Mucosa of stomach (tissue), 1 donor: ENCODE data around the gene MOSPD3.

Source experiments
- H3K27me3 ChIP-seq: one replicate; pipeline ENCODE4 v1.7.0; 2013; ENCODE audit warnings: mild to moderate bottlenecking, low read length; ENCODE audit not compliant: control insufficient read depth, insufficient read depth
- H3K36me3 ChIP-seq: one replicate; pipeline ENCODE4 v1.7.0; 2013; ENCODE audit warnings: low read length; ENCODE audit not compliant: control insufficient read depth, insufficient read depth
- H3K4me1 ChIP-seq: one replicate; pipeline ENCODE4 v1.7.0; 2013; ENCODE audit warnings: mild to moderate bottlenecking, low read length; ENCODE audit not compliant: control insufficient read depth, insufficient read depth
- H3K4me3 ChIP-seq: one replicate; pipeline ENCODE4 v1.7.0; 2013; ENCODE audit warnings: low read length
- H3K9ac ChIP-seq: one replicate; pipeline ENCODE4 v1.7.0; 2013; ENCODE audit warnings: mild to moderate bottlenecking, low read length, moderate library complexity
- H3K9me3 ChIP-seq: one replicate; pipeline ENCODE4 v1.7.0; 2013; ENCODE audit warnings: mild to moderate bottlenecking, low read length, moderate library complexity; ENCODE audit not compliant: control insufficient read depth
- donor health status: Pancreatic carcinoma.

The MOSPD3 gene

DNA sequence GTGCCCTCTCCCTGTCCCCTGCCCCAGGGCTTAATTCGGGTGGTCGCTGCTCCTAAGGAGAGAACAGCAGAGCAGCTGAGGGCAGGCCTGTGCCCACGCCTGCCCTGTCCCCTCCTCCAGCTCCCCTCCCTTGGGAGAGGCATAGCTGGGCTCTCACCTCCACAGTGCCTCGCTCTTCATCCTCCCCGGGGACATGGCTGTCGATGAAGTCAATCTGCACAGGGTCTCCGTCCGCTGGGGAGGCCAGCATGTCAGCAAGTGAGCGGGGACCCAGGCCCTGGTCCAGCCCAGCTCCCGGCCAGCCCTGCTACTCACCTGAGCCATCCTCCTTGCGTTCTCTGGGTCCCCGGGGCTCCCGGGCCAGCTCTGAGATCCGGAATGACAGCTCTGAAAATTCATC lies 34.8 kb upstream of the MOSPD3 start:
- Histone ChIP-seq H3K4me3 (no peak overlapping the region), H3K4me1 (peaks cover 8% of the 10 kb centered on the region), H3K36me3 (peaks cover 37% of the 10 kb centered on the region), H3K9me3 (no peaks in the 10 kb centered on the region), H3K27me3 (no peaks in the 10 kb centered on the region), H3K9ac (no peak overlapping the region)

GRCh38 chr7:100578246-100579183 lies 33.8 kb upstream of the MOSPD3 start:
- Histone ChIP-seq H3K4me1 (peaks cover 18% of the 10 kb centered on the region), H3K27me3 (no peaks in the 10 kb centered on the region), H3K9ac (no peak overlapping the region), H3K4me3 (no peak overlapping the region), H3K36me3 (peaks cover 37% of the 10 kb centered on the region), H3K9me3 (no peaks in the 10 kb centered on the region)

DNA sequence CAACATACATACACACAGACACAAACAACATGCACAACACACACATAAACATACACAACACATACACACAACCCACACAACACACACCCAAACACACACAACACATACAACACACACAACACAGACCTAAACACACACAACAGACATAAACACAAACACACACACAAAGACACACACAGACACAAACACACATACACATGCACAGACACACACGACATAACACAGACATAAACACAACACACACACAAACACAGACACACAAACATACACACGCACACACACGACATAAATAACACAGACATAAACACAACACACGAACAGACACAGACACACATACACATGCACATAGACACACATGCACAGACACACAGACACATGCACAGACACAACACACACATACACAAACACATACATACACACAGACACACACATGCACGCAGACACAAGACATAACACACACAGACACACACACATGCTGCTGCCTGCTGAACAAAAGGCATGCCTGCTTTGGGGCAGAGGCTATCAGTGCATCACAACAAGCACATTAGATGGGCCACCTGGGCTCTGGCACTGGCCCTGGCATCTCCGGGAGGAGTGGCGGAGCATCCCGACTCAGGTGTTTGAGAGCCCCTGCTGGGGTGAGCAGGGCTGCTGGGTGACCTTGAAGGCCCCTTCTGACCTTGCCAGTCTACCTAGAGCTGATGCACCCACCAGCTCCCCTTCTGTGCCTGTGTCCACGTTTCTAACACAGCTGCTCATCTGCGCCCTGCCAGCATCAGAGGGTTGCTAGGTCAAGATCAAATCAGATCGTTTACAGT lies 31.7 kb upstream of the MOSPD3 start:
- no peak overlapping the region for H3K4me3 ChIP-seq
- H3K4me1 ChIP-seq = peaks cover 36% of the 10 kb centered on the region
- H3K9ac ChIP-seq = no peak overlapping the region
- H3K36me3 ChIP-seq = peaks cover 37% of the 10 kb centered on the region
- H3K9me3 ChIP-seq = no peaks in the 10 kb centered on the region
- H3K27me3 ChIP-seq = no peaks in the 10 kb centered on the region

DNA sequence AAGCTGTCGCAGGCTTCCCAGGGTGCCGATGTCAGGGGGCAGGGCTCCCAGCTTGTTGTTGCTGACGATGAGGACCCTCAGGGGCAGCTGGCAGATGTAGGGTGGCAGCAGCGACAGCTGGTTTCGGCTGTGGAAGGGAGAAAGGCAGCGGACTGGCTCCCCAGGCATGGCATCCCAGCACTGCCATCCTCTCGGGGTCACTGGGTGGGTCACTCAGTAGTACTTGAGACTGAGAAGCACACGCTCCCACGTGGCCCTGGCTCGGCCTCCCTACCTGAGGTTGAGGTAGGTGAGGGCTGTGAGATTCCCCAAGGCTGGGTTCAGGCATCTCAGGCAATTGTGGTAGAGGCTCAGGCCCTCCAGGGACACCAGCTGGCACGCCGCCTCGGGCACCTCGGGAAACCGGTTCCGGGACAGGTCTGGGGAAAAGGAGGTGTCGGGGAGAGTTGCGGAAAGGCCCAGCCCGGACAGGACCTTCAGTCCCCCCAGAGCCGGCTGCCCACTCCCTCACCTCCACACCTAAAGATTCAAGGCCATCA lies 30.2 kb upstream of the MOSPD3 start:
- Histone ChIP-seq H3K4me3 (no peak overlapping the region), H3K4me1 (peaks cover 38% of the 10 kb centered on the region), H3K36me3 (peaks cover 37% of the 10 kb centered on the region), H3K9ac (peak overlapping the region; percentile 49), H3K9me3 (no peaks in the 10 kb centered on the region), H3K27me3 (no peaks in the 10 kb centered on the region)

GRCh38 chr7:100582650-100583049 lies 29.7 kb upstream of the MOSPD3 start:
- Histone ChIP-seq H3K4me1 (peaks cover 39% of the 10 kb centered on the region), H3K27me3 (no peaks in the 10 kb centered on the region), H3K4me3 (no peak overlapping the region), H3K36me3 (peaks cover 36% of the 10 kb centered on the region), H3K9ac (peak overlapping the region; percentile 49), H3K9me3 (no peaks in the 10 kb centered on the region)

DNA sequence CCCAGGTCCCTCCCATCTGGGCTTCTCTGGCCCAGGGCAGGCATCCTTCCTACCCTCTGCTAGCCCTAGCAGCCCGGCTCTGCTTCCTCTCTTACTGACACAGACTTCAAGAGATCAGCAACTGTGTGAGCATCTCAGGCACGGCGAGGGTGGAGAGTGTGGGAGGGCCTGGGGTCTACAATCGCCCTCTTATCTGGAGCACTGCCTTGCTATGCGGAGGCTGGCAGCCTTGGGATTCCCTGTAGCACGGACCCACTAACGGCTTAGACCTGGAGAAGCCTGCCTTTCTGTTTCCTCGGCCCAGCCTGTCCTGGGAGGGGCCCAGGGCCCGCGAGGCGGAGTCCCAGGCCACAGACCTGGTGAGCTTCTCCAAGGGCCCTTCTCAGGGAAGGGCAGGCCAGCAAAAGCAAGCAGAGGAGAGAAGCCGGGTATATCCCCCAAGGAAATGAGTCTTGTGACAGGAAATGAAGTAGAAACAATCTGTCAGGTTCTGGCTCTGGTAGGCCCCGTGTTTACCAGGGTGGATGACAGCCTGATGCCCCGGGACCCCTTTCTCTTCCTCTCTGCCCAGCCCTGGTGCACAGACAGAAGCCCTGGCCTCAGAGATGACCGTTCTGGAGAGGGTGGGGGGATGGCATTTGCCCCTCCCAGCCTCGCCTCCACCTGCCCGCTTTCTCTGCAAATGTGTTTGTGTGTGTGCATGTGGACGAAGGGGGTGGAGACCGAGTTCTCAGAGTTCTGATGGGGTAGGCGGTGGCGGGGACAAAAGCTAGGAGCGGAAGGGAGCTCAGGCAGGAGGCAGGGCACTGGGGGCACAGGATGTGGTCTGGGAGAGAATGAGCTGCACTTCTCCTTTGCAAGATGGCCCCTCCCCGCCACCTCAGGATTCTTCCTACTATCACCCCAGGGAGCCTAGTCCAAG lies 28.9 kb upstream of the MOSPD3 start:
- no peaks in the 10 kb centered on the region for H3K27me3 ChIP-seq
- no peaks in the 10 kb centered on the region for H3K9me3 ChIP-seq
- peaks cover 39% of the 10 kb centered on the region for H3K4me1 ChIP-seq
- peaks cover 29% of the 10 kb centered on the region for H3K36me3 ChIP-seq
- H3K4me3 ChIP-seq = no peak overlapping the region
- H3K9ac ChIP-seq = peak overlapping the region; percentile 49

DNA sequence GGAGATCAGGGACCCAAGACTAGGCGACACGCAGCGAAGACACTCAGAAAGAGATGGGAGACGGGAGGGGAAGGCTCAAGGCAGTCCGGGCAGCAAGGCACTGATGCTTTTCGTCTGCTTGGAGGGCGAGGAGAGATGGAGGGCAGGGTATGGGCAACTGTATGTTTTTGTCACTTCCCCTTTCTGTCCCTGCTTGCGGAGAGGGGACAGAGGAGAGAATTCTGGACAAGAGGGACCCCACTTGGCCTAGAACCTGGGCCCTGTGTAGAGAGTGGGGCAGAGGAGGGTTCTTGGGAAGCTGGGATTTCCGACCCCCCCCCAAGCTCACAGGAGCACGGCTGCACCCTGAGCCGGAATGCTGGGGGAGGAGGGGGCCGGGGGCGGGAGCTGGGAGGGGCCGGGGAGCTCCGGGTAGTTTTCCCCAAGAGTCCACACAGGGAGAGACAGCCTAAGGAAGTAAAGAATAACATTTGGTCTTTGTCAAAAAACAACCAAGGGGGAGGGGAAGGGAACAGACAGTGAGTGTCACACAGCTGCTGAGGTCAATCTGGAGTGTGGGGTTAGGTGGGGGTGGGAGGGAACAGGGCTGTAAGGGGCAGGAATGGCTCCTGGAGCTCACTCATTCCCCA lies 28.2 kb upstream of the MOSPD3 start:
- H3K9me3 ChIP-seq = no peaks in the 10 kb centered on the region
- peaks cover 39% of the 10 kb centered on the region for H3K4me1 ChIP-seq
- H3K9ac ChIP-seq = peak overlapping the region; percentile 84
- H3K27me3 ChIP-seq = no peaks in the 10 kb centered on the region
- peak overlapping the region; percentile 66 for H3K4me3 ChIP-seq
- H3K36me3 ChIP-seq = peaks cover 22% of the 10 kb centered on the region

DNA sequence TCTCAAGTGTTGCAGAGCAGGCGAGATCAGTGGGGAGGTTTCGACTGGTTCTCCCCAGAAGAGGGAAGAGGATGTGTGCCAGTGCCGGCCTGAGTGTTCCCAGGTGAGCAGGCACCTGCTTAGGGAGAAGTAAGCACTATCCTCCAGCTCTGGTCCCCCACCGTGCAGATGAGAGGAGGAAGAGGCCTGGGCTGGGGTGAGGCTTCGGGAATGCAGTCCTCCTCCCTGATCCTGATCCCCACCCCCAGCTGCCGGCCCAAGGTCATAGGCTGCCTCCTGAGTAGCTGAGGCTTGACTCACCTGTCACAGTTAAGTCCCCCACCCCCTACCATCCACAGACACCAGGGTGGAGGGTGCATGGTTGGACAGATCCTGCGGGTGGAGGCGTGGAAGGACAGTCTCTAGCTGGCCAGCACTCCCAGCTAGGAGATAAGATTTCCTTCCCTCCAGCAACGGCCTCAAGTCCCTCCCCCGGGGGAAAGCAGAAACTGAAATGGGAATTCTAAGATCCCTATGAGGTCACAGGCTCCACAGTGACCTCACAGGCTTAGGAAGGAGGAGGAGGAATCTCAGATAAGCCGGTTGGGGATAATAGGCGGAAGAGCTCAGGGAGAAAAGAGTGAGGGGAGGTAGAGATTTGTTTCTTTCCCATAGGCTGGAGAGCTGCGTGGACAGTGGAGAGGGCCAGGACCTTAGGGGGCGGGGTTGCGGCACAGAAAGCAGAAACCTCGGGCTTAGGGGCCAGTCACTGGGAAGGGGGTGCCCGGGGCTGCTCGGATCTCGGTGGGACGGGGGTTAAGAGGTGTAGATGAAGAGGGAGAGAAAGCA lies 27.4 kb upstream of the MOSPD3 start:
- Histone ChIP-seq H3K4me1 (peaks cover 39% of the 10 kb centered on the region), H3K36me3 (peaks cover 20% of the 10 kb centered on the region)

GRCh38 chr7:100585511-100586265 lies 26.7 kb upstream of the MOSPD3 start, which contains the start of gene LRCH4:
TSS of gene LRCH4 (minus strand) at chr7:100586129. CDS start at chr7:100586100, 29 bp downstream.
- Histone ChIP-seq H3K27me3 (peaks cover 15% of the 10 kb centered on the region), H3K4me1 (peaks cover 39% of the 10 kb centered on the region), H3K36me3 (peaks cover 12% of the 10 kb centered on the region), H3K9ac (peak within 1 kb of the TSS; percentile 84), H3K9me3 (no peaks in the 10 kb centered on the region), H3K4me3 (peak within 1 kb of the TSS; percentile 66)

More for the DNA sequence above, 27.4 kb upstream of the MOSPD3 start:
- peak overlapping the region; percentile 84 for H3K9ac ChIP-seq
- H3K27me3 ChIP-seq = peaks cover 7% of the 10 kb centered on the region
- no peaks in the 10 kb centered on the region for H3K9me3 ChIP-seq
- H3K4me3 ChIP-seq = peak overlapping the region; percentile 66
